GM12878 (cell line): ENCODE results near the gene PLP2. TPM values are rescaled to one million over a fixed set of nuclear protein-coding genes. Genes with fewer than 3 reads are reported as not detected.

Source experiments
- ATAC-seq: fragments of 200-7000 bp; cut with Tn5 transposase; 3 replicates; pipeline ENCODE4 v1.9.1; 2020; ENCODE audit warnings: mild to moderate bottlenecking, moderate library complexity
- BruUV-seq: library from RNA; stranded (reverse); fragments of 400-500 nt; replicated peaks from 2 replicates; lab custom pipeline; 2021; lab: Mats Ljungman, UMichigan
- CTCF ChIA-PET: fragments of 300-600 bp; sonication (Branson Sonifier 250); formaldehyde crosslinking; extraction: SDS; loops from one replicate; lab custom pipeline; 2021; ENCODE audit warnings: inconsistent platforms; lab: Yijun Ruan, JAX
- POLR2A ChIA-PET: fragments of 350-600 bp; formaldehyde crosslinking; extraction: SDS; loops from one replicate; lab custom pipeline; 2021; ENCODE audit warnings: inconsistent platforms; lab: Charles Lee
- RAD21 ChIA-PET: fragments of 300-600 bp; sonication (Branson Sonifier 250); formaldehyde crosslinking; loops from one replicate; lab custom pipeline; 2023; ENCODE audit warnings: antibody characterized with exemption; ENCODE audit not compliant: unreplicated experiment; lab: Charles Lee
- SMC1A ChIA-PET: fragments of 300-600 bp; sonication (Branson Sonifier 250); formaldehyde crosslinking; loops from one replicate; lab custom pipeline; 2023; ENCODE audit not compliant: unreplicated experiment, uncharacterized antibody; lab: Charles Lee
- DNase-seq: peaks from one replicate; pipeline ENCODE4 v3.0.0-alpha.2; 2011; ENCODE audit warnings: low read depth, low spot score
- FAIRE-seq: peaks from 3 replicates; lab custom pipeline; 2011; peaks lifted over from hg19 to GRCh38; lab: Jason Lieb, UNC
- H2AFZ ChIP-seq: 2 replicates; pipeline ENCODE4 v1.6.0; 2011; ENCODE audit warnings: low read depth, low read length, control low read depth; ENCODE audit not compliant: control insufficient read depth
- H3K27ac ChIP-seq: 2 replicates; pipeline ENCODE4 v1.5.1; 2011; ENCODE audit warnings: control low read depth; ENCODE audit not compliant: control insufficient read depth, insufficient read depth
- H3K27me3 ChIP-seq, 2 experiments: replicated peaks in 1 of 2; 2 replicates each; pipeline versions ENCODE4 v1.6.0 to v1.6.1; 2011; ENCODE audit warnings: low read length in 1 of 2; ENCODE audit not compliant: control insufficient read depth in 2 of 2, insufficient read depth in 2 of 2
- H3K36me3 ChIP-seq, 2 experiments: 2 replicates each; pipeline ENCODE4 v1.5.1; 2011; ENCODE audit warnings: low read length in 1 of 2; ENCODE audit not compliant: control insufficient read depth in 2 of 2, insufficient read depth in 2 of 2
- H3K4me1 ChIP-seq: 2 replicates; pipeline ENCODE4 v1.6.1; 2011; ENCODE audit warnings: mild to moderate bottlenecking, low read length, moderate library complexity, mixed read lengths; ENCODE audit not compliant: control insufficient read depth, insufficient read depth
- H3K4me2 ChIP-seq: 2 replicates; pipeline ENCODE4 v1.6.0; 2011; ENCODE audit warnings: control low read depth; ENCODE audit not compliant: control insufficient read depth, insufficient read depth
- H3K4me3 ChIP-seq: fragments of 200-600 bp; sonication (generic); 2 replicates; pipeline ENCODE4 v1.5.1; 2016
- H3K79me2 ChIP-seq: 2 replicates; pipeline ENCODE4 v1.6.0; 2011; ENCODE audit warnings: low read length; ENCODE audit not compliant: control insufficient read depth, insufficient read depth
- H3K9ac ChIP-seq: 2 replicates; pipeline ENCODE4 v1.8.0; 2011; ENCODE audit warnings: low read length, control low read depth, mixed read lengths; ENCODE audit not compliant: control insufficient read depth, insufficient read depth
- H3K9me3 ChIP-seq: replicated peaks from 3 replicates; pipeline ENCODE4 v1.5.1; 2011; ENCODE audit warnings: mild to moderate bottlenecking, low read length; ENCODE audit not compliant: control insufficient read depth, insufficient read depth
- H4K20me1 ChIP-seq: 2 replicates; pipeline ENCODE4 v1.6.0; 2011; ENCODE audit not compliant: control insufficient read depth, insufficient read depth
- CBX3 ChIP-seq: fragments of 200-600 bp; sonication (generic); IDR thresholded peaks from 2 replicates; pipeline ENCODE4 v1.6.1; 2016; ENCODE audit warnings: low read depth, borderline replicate concordance
- LARP7 ChIP-seq: fragments of 450-650 bp; IDR thresholded peaks from 2 replicates; pipeline ENCODE4 v1.6.1; 2017; ENCODE audit warnings: mild to moderate bottlenecking
- NFXL1 ChIP-seq: fragments of 450-650 bp; IDR thresholded peaks from 2 replicates; pipeline ENCODE4 v1.6.1; 2017; ENCODE audit warnings: antibody characterized with exemption, mild to moderate bottlenecking, borderline replicate concordance
- NR2F1 ChIP-seq: fragments of 450-650 bp; conservative IDR thresholded peaks from 2 replicates; pipeline ENCODE4 v1.6.1; 2017; ENCODE audit warnings: mild to moderate bottlenecking
- NRF1 ChIP-seq: conservative IDR thresholded peaks from 2 replicates; pipeline ENCODE4 v1.6.1; 2011; ENCODE audit warnings: mild to moderate bottlenecking, low read depth, low read length, improper control_type of control experiment
- RUNX3 ChIP-seq: IDR thresholded peaks from 2 replicates; pipeline ENCODE4 v1.6.1; 2012; ENCODE audit warnings: low read length, inconsistent platforms
- SPI1 ChIP-seq: IDR thresholded peaks from 2 replicates; pipeline ENCODE4 v1.6.1; 2011; ENCODE audit warnings: low read depth, mild to moderate bottlenecking, low read length, moderate library complexity, borderline replicate concordance; ENCODE audit not compliant: insufficient read depth
- WGBS: methylation state at CpG from one replicate; pipeline ENCODE4 v1.1.6; 2016; ENCODE audit warnings: low lambda C conversion rate; ENCODE audit not compliant: insufficient replicate concordance, insufficient coverage; ENCODE audit errors: missing lambda C conversion rate; 5-methylcytosine and 5-hydroxymethylcytosine counted together
- in situ Hi-C: fragments of 300-500 bp; cut with MboI; formaldehyde crosslinking; loops from 9 replicates; pipeline ENCODE4 v1.14.3; 2018; ENCODE audit warnings: mixed read lengths
- intact Hi-C: fragments of 100-400 bp; cut with micrococcal nuclease; formaldehyde crosslinking; loops from one replicate; pipeline ENCODE4 v1.14.2; 2022; ENCODE audit not compliant: unreplicated experiment
- polyA plus RNA-seq, 11 experiments: library from polyadenylated mRNA; depleted of rRNA in 4 of 11; unstranded in 6 of 11; stranded (reverse) in 5 of 11; fragments of >200 nt; fragmentation: Nextera tagmentation in 4 of 11; fragmentation: Illumina TruSeq in 1 of 11; extraction: Ambion mirVana in 4 of 11; extraction: Trizol in 1 of 11; gene quantifications; 1 replicate in 1 of 11; 2 replicates in 10 of 11; pipeline versions ENCODE4 v1.2.1 to v1.2.3, GENCODE V29; 2011 to 2016; ENCODE audit warnings: inconsistent platforms in 2 of 11, missing spikeins in 2 of 11, low read depth in 1 of 11
- total RNA-seq, 4 experiments: library from RNA; depleted of rRNA in 3 of 4; stranded (reverse); fragments of >200 nt in 3 of 4; fragmentation: Illumina TruSeq in 1 of 4; extraction: Trizol in 1 of 4; gene quantifications; 2 replicates each; pipeline versions ENCODE4 v1.2.1 to v1.2.3, GENCODE V29; 2013 to 2021
- TF ChIP-seq, protein P1 (sequence below): fragments of 450-650 bp; IDR thresholded peaks from 2 replicates; pipeline ENCODE4 v1.6.1; 2017; ENCODE audit warnings: mild to moderate bottlenecking, moderate library complexity
- TF ChIP-seq, protein P2 (sequence below): IDR thresholded peaks from 2 replicates; pipeline ENCODE4 v1.6.1; 2012; ENCODE audit warnings: low read length, inconsistent platforms
- TF ChIP-seq, protein P3 (sequence below): fragments of 450-650 bp; IDR thresholded peaks from 2 replicates; pipeline ENCODE4 v1.6.1; 2017; ENCODE audit warnings: mild to moderate bottlenecking, moderate library complexity
- TF ChIP-seq, protein P4 (sequence below): IDR thresholded peaks from 2 replicates; pipeline ENCODE4 v1.6.1; 2011; ENCODE audit warnings: low read depth, mild to moderate bottlenecking, low read length, moderate library complexity, borderline replicate concordance; ENCODE audit errors: extremely low read depth

Gene PLP2
- total and polyA plus RNA-seq, 10 of the 15 experiments (the other 5 are each of a cell fraction or from before 2014, with no cell fraction given): 56.6 to 177 (median 99.3) TPM

DNA sequence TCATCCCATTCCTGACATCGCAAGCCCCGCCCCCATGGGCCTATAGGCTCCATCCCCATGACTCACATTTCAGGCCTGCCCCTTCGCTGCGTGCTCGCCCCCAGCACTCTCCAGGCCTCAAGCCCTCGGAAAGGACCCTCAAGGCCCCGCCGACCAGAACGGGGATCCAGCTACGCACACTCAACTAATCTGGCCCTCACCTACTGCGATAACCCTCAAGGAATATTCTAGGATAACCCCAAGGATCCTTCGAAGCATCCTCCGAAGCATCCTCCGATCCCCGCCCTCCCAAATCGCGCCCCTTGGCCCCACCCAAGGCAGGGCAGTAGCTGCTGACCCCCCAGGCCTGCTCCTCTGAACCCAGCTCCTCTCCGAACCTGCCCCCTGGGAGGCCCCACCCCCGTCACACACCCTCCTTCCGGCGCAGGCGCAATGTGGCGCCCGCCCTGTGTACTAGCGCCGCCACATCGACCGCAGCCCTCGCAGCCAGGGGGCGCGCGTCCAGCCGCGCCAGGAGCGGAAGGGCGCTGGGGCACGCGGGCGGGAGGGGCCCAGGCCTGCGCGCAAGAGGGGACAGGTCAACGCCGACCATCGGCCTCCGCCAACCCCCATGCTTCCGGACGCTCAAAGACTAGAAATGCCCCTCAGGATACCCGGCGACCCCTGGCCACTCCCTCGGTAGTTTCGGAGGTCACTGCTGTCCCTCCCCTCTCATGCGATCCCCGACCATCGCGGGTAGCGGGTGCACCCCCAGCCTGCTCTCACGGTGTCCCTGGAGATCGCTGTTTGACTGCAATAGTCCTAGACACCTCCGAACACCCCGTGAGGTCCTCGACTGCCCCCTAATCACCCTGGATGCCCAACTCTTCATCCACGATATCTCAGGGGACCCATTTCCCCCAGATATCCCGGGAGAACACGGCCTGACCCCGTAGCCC, 15.5 kb upstream of the PLP2 start:
- CTCF ChIA-PET: interaction anchor here (0.6 to 3.1 kb wide), 12 partner anchors 9 to 113 kb away, joined by 3 to 33 read pairs (median 4); partner anchors contain the start of gene GPKOW
- no peak for FAIRE-seq
- TF ChIP-seq LARP7 (no peak), NFXL1 (no peak), CBX3 (no peak), NR2F1 (peak; percentile 74; the same call in 1 of the 2 replicates), SPI1 (peak; percentile 3; the same call in 1 of the 2 replicates), NRF1 (peak; percentile 51), RUNX3 (peak; percentile 76)
- TF ChIP-seq, protein P1, sequence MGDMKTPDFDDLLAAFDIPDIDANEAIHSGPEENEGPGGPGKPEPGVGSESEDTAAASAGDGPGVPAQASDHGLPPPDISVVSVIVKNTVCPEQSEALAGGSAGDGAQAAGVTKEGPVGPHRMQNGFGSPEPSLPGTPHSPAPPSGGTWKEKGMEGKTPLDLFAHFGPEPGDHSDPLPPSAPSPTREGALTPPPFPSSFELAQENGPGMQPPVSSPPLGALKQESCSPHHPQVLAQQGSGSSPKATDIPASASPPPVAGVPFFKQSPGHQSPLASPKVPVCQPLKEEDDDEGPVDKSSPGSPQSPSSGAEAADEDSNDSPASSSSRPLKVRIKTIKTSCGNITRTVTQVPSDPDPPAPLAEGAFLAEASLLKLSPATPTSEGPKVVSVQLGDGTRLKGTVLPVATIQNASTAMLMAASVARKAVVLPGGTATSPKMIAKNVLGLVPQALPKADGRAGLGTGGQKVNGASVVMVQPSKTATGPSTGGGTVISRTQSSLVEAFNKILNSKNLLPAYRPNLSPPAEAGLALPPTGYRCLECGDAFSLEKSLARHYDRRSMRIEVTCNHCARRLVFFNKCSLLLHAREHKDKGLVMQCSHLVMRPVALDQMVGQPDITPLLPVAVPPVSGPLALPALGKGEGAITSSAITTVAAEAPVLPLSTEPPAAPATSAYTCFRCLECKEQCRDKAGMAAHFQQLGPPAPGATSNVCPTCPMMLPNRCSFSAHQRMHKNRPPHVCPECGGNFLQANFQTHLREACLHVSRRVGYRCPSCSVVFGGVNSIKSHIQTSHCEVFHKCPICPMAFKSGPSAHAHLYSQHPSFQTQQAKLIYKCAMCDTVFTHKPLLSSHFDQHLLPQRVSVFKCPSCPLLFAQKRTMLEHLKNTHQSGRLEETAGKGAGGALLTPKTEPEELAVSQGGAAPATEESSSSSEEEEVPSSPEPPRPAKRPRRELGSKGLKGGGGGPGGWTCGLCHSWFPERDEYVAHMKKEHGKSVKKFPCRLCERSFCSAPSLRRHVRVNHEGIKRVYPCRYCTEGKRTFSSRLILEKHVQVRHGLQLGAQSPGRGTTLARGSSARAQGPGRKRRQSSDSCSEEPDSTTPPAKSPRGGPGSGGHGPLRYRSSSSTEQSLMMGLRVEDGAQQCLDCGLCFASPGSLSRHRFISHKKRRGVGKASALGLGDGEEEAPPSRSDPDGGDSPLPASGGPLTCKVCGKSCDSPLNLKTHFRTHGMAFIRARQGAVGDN: peak; percentile 86
- TF ChIP-seq, protein P2, sequence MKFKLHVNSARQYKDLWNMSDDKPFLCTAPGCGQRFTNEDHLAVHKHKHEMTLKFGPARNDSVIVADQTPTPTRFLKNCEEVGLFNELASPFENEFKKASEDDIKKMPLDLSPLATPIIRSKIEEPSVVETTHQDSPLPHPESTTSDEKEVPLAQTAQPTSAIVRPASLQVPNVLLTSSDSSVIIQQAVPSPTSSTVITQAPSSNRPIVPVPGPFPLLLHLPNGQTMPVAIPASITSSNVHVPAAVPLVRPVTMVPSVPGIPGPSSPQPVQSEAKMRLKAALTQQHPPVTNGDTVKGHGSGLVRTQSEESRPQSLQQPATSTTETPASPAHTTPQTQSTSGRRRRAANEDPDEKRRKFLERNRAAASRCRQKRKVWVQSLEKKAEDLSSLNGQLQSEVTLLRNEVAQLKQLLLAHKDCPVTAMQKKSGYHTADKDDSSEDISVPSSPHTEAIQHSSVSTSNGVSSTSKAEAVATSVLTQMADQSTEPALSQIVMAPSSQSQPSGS: no peak
- TF ChIP-seq, protein P3, sequence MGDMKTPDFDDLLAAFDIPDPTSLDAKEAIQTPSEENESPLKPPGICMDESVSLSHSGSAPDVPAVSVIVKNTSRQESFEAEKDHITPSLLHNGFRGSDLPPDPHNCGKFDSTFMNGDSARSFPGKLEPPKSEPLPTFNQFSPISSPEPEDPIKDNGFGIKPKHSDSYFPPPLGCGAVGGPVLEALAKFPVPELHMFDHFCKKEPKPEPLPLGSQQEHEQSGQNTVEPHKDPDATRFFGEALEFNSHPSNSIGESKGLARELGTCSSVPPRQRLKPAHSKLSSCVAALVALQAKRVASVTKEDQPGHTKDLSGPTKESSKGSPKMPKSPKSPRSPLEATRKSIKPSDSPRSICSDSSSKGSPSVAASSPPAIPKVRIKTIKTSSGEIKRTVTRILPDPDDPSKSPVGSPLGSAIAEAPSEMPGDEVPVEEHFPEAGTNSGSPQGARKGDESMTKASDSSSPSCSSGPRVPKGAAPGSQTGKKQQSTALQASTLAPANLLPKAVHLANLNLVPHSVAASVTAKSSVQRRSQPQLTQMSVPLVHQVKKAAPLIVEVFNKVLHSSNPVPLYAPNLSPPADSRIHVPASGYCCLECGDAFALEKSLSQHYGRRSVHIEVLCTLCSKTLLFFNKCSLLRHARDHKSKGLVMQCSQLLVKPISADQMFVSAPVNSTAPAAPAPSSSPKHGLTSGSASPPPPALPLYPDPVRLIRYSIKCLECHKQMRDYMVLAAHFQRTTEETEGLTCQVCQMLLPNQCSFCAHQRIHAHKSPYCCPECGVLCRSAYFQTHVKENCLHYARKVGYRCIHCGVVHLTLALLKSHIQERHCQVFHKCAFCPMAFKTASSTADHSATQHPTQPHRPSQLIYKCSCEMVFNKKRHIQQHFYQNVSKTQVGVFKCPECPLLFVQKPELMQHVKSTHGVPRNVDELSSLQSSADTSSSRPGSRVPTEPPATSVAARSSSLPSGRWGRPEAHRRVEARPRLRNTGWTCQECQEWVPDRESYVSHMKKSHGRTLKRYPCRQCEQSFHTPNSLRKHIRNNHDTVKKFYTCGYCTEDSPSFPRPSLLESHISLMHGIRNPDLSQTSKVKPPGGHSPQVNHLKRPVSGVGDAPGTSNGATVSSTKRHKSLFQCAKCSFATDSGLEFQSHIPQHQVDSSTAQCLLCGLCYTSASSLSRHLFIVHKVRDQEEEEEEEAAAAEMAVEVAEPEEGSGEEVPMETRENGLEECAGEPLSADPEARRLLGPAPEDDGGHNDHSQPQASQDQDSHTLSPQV: peak; percentile 68; the same call in 1 of the 2 replicates
- TF ChIP-seq, protein P4, sequence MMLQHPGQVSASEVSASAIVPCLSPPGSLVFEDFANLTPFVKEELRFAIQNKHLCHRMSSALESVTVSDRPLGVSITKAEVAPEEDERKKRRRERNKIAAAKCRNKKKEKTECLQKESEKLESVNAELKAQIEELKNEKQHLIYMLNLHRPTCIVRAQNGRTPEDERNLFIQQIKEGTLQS: no peak

More for the DNA sequence above, 15.5 kb upstream of the PLP2 start:
- Histone ChIP-seq H3K9ac (peak overlapping the region; percentile 63), H3K9me3 (no peaks in the 10 kb centered on the region), H3K27ac (peak overlapping the region; percentile 43), H4K20me1 (no peaks in the 10 kb centered on the region), H3K27me3 (no peaks in the 10 kb centered on the region), H3K79me2 (no peaks in the 10 kb centered on the region), H3K4me1 (no peaks in the 10 kb centered on the region), H3K4me3 (peak overlapping the region; percentile 62), H3K36me3 (no peaks in the 10 kb centered on the region), H3K4me2 (peak overlapping the region; percentile 67), H2AFZ (peak overlapping the region; percentile 74)
- intact Hi-C loops: no loop called here
- ChIA-PET POLR2A (interaction anchor here (0.6 to 3.3 kb wide), 5 partner anchors 12 to 258 kb away, joined by 3 to 13 read pairs (median 4); partner anchors contain the start of genes PLP2, PQBP1 and TIMM17B), SMC1A (interaction anchor here (1.2 to 2.3 kb wide), 5 partner anchors 11 to 36 kb away, joined by 3 to 14 read pairs (median 5); no protein-coding TSS in a partner anchor), RAD21 (interaction anchor here (0.8 to 2.1 kb wide), 5 partner anchors 11 to 35 kb away, joined by 3 to 11 read pairs (median 6); partner anchors contain the start of gene PLP2)
- WGBS: 28% methylated on average over 56 of the region's 65 CpGs
- in situ Hi-C loops: no loop called here
- ATAC-seq (peak; percentile 95), DNase-seq (no peak)
- BruUV-seq: no TSS peak
